K562 (cell line): ENCODE data around the gene SYCP1. TPM values are rescaled to one million over a fixed set of nuclear protein-coding genes. Genes with fewer than 3 reads are reported as not detected.

Experiments used
- ATAC-seq: fragments of 200-7000 bp; cut with Tn5 transposase; 3 replicates; pipeline ENCODE4 v1.9.1; 2020; ENCODE audit warnings: moderate library complexity
- BruUV-seq: library from RNA; stranded (reverse); fragments of 400-500 nt; replicated peaks from 2 replicates; lab custom pipeline; 2021; lab: Mats Ljungman, UMichigan
- CTCF ChIA-PET: fragments of 300-600 bp; formaldehyde crosslinking; extraction: SDS; loops from one replicate; lab custom pipeline; 2021; ENCODE audit warnings: low intra/inter-chr PET ratio; lab: Yijun Ruan, JAX
- POLR2A ChIA-PET: fragments of 300-600, 350-650 bp; sonication (Branson Sonifier 250); formaldehyde crosslinking; extraction: SDS; loops from one replicate; lab custom pipeline; 2021; ENCODE audit warnings: antibody characterized with exemption, inconsistent platforms; lab: Yijun Ruan, JAX
- DNase-seq, 4 experiments: peaks; one replicate each; pipeline versions ENCODE4 v3.0.0 to v3.0.0-alpha.2; 2011 to 2018; ENCODE audit warnings: low spot score in 3 of 4, mixed read lengths in 3 of 4; ENCODE audit errors: extremely low read depth in 1 of 4
- FAIRE-seq: peaks from 2 replicates; lab custom pipeline; 2011; peaks lifted over from hg19 to GRCh38; lab: Jason Lieb, UNC
- H2AFZ ChIP-seq: 2 replicates; pipeline ENCODE4 v1.6.0; 2011; ENCODE audit warnings: low read depth, low read length, control low read depth, inconsistent platforms
- H3K27ac ChIP-seq: fragments of 200-600 bp; 3 replicates; pipeline ENCODE4 v1.8.0; 2011; ENCODE audit warnings: low read depth, mild to moderate bottlenecking, control low read depth, inconsistent platforms, low read length, moderate library complexity, mixed read lengths; ENCODE audit errors: extremely low read depth
- H3K27me3 ChIP-seq, 2 experiments: fragments of 300-600 bp in 1 of 2; 2 replicates in 1 of 2; 3 replicates in 1 of 2; pipeline versions ENCODE4 v1.6.0 to v1.8.0; 2011; ENCODE audit warnings: inconsistent platforms in 2 of 2, low read length in 2 of 2, mild to moderate bottlenecking in 1 of 2, mixed read lengths in 1 of 2, moderate library complexity in 1 of 2; ENCODE audit not compliant: control insufficient read depth in 2 of 2, insufficient read depth in 2 of 2
- H3K36me3 ChIP-seq: fragments of 300-600 bp; 3 replicates; pipeline ENCODE4 v1.8.0; 2011; ENCODE audit warnings: mild to moderate bottlenecking, low read length, inconsistent platforms; ENCODE audit not compliant: control insufficient read depth, insufficient read depth
- H3K4me1 ChIP-seq, 2 experiments: fragments of 200-600 bp in 1 of 2; replicated peaks in 1 of 2; 2 replicates in 1 of 2; 3 replicates in 1 of 2; pipeline versions ENCODE4 v1.5.1 to v1.8.0; 2011; ENCODE audit warnings: inconsistent platforms in 2 of 2, low read length in 2 of 2, mild to moderate bottlenecking in 1 of 2, mixed read lengths in 1 of 2, moderate library complexity in 1 of 2; ENCODE audit not compliant: control insufficient read depth in 2 of 2, insufficient read depth in 2 of 2
- H3K4me2 ChIP-seq: 2 replicates; pipeline ENCODE4 v1.6.1; 2011; ENCODE audit warnings: low read length, control low read depth, inconsistent platforms, mixed read lengths; ENCODE audit not compliant: insufficient read depth
- H3K4me3 ChIP-seq: fragments of 200-600 bp; sonication (generic), shearing (Covaris generic); 2 replicates; pipeline ENCODE4 v1.5.1; 2016; ENCODE audit warnings: control low read depth, inconsistent platforms
- H3K79me2 ChIP-seq: fragments of 200-600 bp; 3 replicates; pipeline ENCODE4 v1.8.0; 2011; ENCODE audit warnings: low read length, inconsistent platforms; ENCODE audit not compliant: control insufficient read depth, insufficient read depth
- H3K9ac ChIP-seq, 2 experiments: 2 replicates each; pipeline versions ENCODE4 v1.6.0 to v1.6.1; 2011; ENCODE audit warnings: low read depth in 2 of 2, low read length in 2 of 2, control low read depth in 1 of 2, inconsistent platforms in 1 of 2, mild to moderate bottlenecking in 1 of 2, mixed read lengths in 1 of 2; ENCODE audit not compliant: insufficient read depth in 1 of 2
- H3K9me1 ChIP-seq: one replicate; pipeline ENCODE4 v1.6.0; 2011; ENCODE audit warnings: inconsistent platforms, mild to moderate bottlenecking, low read length, moderate library complexity; ENCODE audit not compliant: control insufficient read depth, insufficient read depth
- H3K9me3 ChIP-seq: replicated peaks from 2 replicates; pipeline ENCODE4 v1.5.1; 2011; ENCODE audit warnings: low read depth, low read length, inconsistent platforms; ENCODE audit not compliant: control insufficient read depth, insufficient read depth
- H4K20me1 ChIP-seq: replicated peaks from 2 replicates; pipeline ENCODE4 v1.6.1; 2011; ENCODE audit warnings: low read length, inconsistent platforms, mixed read lengths; ENCODE audit not compliant: control insufficient read depth, insufficient read depth
- CREB5 ChIP-seq: fragments of 250-450 bp; sonication (Bioruptor Pico); IDR thresholded peaks from 2 replicates; pipeline ENCODE4 v1.5.0; 2020; ENCODE audit warnings: mild to moderate bottlenecking
- EP300 ChIP-seq: IDR thresholded peaks from 2 replicates; pipeline ENCODE4 v1.6.1; 2012; ENCODE audit warnings: low read length, improper control_type of control experiment
- HMGN3 ChIP-seq: IDR thresholded peaks from 2 replicates; pipeline ENCODE4 v1.6.1; 2011; ENCODE audit warnings: borderline replicate concordance, low read depth, mild to moderate bottlenecking, mixed read lengths, low read length; ENCODE audit not compliant: insufficient read length; ENCODE audit errors: extremely low read depth
- IRF9 ChIP-seq: fragments of 450-650 bp; IDR thresholded peaks from 2 replicates; pipeline ENCODE4 v1.6.1; 2016; ENCODE audit warnings: missing biosample characterization, missing genetic modification characterization
- NEUROD1 ChIP-seq: fragments of 150-350 bp; IDR thresholded peaks from 2 replicates; pipeline ENCODE4 v1.6.1; 2014; ENCODE audit warnings: borderline replicate concordance, low read length, low read depth; ENCODE audit not compliant: partially characterized antibody
- PYGO2 ChIP-seq: fragments of 450-650 bp; IDR thresholded peaks from 2 replicates; pipeline ENCODE4 v1.6.1; 2016; ENCODE audit warnings: mild to moderate bottlenecking, missing genetic modification characterization, moderate library complexity, missing compliant biosample characterization
- TRIM24 ChIP-seq, 2 experiments: fragments of 450-650 bp; IDR thresholded peaks; 2 replicates each; pipeline ENCODE4 v1.6.1; 2016
- ZNF507 ChIP-seq: conservative IDR thresholded peaks from 2 replicates; pipeline ENCODE4 v1.6.1; 2017; ENCODE audit warnings: missing genetic modification characterization, missing compliant biosample characterization
- ZNF766 ChIP-seq: fragments of 200-800 bp; sonication (Bioruptor generic); conservative IDR thresholded peaks from 2 replicates; pipeline ENCODE4 v1.6.1; 2016; ENCODE audit warnings: missing genetic modification characterization, missing compliant biosample characterization
- in situ Hi-C: fragments of 300-500 bp; cut with MboI; formaldehyde crosslinking; loops from 4 replicates; pipeline ENCODE4 v1.15.0; 2018; ENCODE audit warnings: inconsistent platforms, mixed read lengths
- intact Hi-C: fragments of 100-400 bp; cut with micrococcal nuclease; formaldehyde crosslinking; loops from 2 replicates; pipeline ENCODE4 v1.14.2; 2022
- polyA plus RNA-seq, 8 experiments: library from polyadenylated mRNA; depleted of rRNA in 4 of 8; stranded (reverse) in 5 of 8; unstranded in 3 of 8; fragments of >200 nt; fragmentation: Nextera tagmentation in 2 of 8; fragmentation: Illumina TruSeq in 1 of 8; extraction: Ambion mirVana in 2 of 8; extraction: Trizol in 1 of 8; gene quantifications; 2 replicates each; pipeline versions ENCODE4 v1.2.1 to v1.2.3, GENCODE V29; 2011 to 2014; ENCODE audit warnings: inconsistent platforms in 1 of 8, missing spikeins in 1 of 8
- total RNA-seq, 7 experiments: library from RNA; depleted of rRNA in 6 of 7; stranded (reverse); fragments of >200 nt in 6 of 7; fragmentation: Illumina TruSeq in 2 of 7; extraction: Trizol in 2 of 7; gene quantifications; 2 replicates each; pipeline versions ENCODE4 v1.2.1 to v1.2.3, GENCODE V29; 2011 to 2021; ENCODE audit warnings: low replicate concordance in 1 of 7

The SYCP1 gene
- total and polyA plus RNA-seq, 9 of the 15 experiments (the other 6 are each of a cell fraction or from before 2014, with no cell fraction given) = not detected

GRCh38 chr1:115029526-115029925 lies 174.9 kb downstream of the SYCP1 start, which contains the start of gene TSHB:
TSHB (plus strand) TSS chr1:115029826; CDS start chr1:115033363, 3,537 bp downstream.
- TF ChIP-seq IRF9 (tag) (no peak), PYGO2 (tag) (no peak), TRIM24 (IDR thresholded peaks at IDR 0.05) (no peak), NEUROD1 (no peak), EP300 (no peak), ZNF507 (tag) (no peak), CREB5 (CRISPR knock-in tag) (no peak), ZNF766 (CRISPR knock-in tag) (no peak), HMGN3 (no peak)
- TF ChIP-seq, all 486 proteins: peak for 0
- H3K27ac ChIP-seq = no peak within 1 kb of the TSS
- H3K9me1 ChIP-seq = no peaks in the 10 kb centered on the region
- in situ Hi-C loops (no loop called here), intact Hi-C loops (no loop called here)
- no peaks in the 10 kb centered on the region for H3K36me3 ChIP-seq
- no peaks in the 10 kb centered on the region for H3K27me3 ChIP-seq
- no peaks in the 10 kb centered on the region for H3K9me3 ChIP-seq
- H3K79me2 ChIP-seq = no peaks in the 10 kb centered on the region
- no peaks in the 10 kb centered on the region for H4K20me1 ChIP-seq
- FAIRE-seq = no peak
- POLR2A ChIA-PET = no interaction called here
- CTCF ChIA-PET = no interaction called here
- no TSS peak for BruUV-seq
- ATAC-seq = no peak
- no peak within 1 kb of the TSS for H3K4me2 ChIP-seq
- H3K4me3 ChIP-seq = no peak within 1 kb of the TSS
- H3K9ac ChIP-seq = no peak within 1 kb of the TSS
- no peak within 1 kb of the TSS for H2AFZ ChIP-seq
- H3K4me1 ChIP-seq = no peaks in the 10 kb centered on the region
- no peak for DNase-seq
